ENCODE data around the gene ITGA2B.
"Not testable (repeated sequence)": the region's sequence is repeated elsewhere in the genome, so short reads cannot be mapped to it uniquely, and the experiment has no call there.

Gene ITGA2B

DNA sequence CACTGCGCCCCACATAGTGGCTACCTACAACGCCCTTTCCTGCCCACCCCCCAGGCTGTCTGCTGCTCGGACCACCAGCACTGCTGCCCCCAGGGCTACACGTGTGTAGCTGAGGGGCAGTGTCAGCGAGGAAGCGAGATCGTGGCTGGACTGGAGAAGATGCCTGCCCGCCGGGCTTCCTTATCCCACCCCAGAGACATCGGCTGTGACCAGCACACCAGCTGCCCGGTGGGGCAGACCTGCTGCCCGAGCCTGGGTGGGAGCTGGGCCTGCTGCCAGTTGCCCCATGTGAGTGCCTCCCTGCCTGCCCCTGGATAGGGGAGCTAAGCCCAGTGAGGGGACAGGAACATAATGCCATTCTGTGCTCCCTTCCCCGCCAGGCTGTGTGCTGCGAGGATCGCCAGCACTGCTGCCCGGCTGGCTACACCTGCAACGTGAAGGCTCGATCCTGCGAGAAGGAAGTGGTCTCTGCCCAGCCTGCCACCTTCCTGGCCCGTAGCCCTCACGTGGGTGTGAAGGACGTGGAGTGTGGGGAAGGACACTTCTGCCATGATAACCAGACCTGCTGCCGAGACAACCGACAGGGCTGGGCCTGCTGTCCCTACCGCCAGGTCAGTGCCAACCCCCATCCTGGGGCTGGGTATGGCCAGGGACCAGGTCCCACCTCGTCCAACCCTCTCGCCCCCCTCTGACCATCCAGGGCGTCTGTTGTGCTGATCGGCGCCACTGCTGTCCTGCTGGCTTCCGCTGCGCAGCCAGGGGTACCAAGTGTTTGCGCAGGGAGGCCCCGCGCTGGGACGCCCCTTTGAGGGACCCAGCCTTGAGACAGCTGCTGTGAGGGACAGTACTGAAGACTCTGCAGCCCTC lies 37.3 kb downstream of the ITGA2B start:
- no peak for DNase-seq (ENCODE audit: low read depth)

DNA sequence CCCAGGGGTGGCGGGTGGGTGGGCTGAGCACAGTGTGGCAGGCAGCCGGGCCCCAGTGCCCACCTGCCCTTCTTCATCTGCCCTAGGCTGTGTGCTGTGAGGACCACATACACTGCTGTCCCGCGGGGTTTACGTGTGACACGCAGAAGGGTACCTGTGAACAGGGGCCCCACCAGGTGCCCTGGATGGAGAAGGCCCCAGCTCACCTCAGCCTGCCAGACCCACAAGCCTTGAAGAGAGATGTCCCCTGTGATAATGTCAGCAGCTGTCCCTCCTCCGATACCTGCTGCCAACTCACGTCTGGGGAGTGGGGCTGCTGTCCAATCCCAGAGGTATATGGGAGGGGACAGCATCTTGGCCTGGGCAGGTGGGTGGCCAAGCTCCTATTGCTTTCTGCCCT lies 38.0 kb downstream of the ITGA2B start:
- DNase-seq (ENCODE audit: low read depth) = no peak

DNA sequence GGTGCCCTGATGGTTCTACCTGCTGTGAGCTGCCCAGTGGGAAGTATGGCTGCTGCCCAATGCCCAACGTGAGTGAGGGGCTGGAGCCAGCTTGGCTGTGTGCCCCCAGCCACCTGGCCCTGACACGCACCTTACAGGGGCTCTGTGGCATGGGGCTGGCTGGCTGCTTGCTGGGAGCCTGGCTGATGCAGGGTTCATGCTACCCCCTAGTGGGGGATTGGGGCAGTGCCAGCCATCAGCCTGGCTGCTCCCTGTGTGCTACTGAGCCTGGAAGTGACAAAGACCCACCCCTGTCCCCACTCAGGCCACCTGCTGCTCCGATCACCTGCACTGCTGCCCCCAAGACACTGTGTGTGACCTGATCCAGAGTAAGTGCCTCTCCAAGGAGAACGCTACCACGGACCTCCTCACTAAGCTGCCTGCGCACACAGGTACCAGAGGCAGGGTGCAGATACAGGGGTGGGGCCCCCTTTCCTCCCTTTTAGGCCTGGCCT lies 38.7 kb downstream of the ITGA2B start:
- DNase-seq (ENCODE audit: low read depth) = peak; percentile 55

- DNase-seq (ENCODE audit: low read depth) = no peak
Observed at GRCh38 chr17:44349553-44350070, 39.8 kb downstream of the ITGA2B start.

GRCh38 chr17:44348988-44349364 lies 40.5 kb downstream of the ITGA2B start:
- DNase-seq (ENCODE audit: low read depth) = no peak

DNA sequence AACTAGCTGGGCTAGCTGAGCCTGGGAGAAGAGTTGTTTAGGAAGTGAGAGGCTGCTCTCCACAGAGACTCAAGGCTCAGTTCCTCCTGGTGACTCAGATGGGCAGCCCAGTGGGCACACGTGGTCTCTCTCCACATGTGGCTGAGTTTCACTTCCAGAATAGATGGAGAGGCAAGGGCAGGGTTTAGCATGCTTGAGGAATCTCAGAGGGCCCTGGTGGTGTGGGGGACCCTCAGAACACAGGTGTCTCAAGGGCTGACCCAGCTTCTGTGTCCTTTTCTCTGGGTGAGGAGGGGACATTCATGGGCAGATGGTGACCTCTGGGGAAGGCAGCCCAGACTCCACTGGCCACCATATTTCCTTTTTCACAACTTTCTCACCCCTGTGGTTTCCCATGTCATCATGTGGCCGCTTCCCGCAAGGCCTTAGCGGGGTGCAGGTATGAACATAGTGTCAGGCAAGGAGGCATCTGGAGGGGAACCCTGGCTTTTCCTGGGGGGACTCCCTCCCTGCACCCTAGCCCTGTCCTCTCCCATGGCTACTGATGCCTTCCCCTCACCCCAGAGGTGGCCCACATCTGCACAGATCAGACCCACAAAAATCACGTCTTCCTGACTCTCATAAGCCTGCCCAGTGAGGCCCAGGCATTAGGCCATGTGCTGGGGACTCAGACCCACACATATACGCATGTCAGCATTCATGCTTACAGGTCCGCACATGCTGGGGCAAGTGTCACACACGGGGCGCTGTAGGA lies 41.0 kb downstream of the ITGA2B start:
- DNase-seq (ENCODE audit: low read depth) = no peak

- not testable (repeated sequence) for DNase-seq (ENCODE audit: low read depth)
Observed at GRCh38 chr17:44347206-44348055, 42.0 kb downstream of the ITGA2B start.

GRCh38 chr17:44346064-44346844 lies 43.2 kb downstream of the ITGA2B start:
- no peak for DNase-seq (ENCODE audit: low read depth)

DNA sequence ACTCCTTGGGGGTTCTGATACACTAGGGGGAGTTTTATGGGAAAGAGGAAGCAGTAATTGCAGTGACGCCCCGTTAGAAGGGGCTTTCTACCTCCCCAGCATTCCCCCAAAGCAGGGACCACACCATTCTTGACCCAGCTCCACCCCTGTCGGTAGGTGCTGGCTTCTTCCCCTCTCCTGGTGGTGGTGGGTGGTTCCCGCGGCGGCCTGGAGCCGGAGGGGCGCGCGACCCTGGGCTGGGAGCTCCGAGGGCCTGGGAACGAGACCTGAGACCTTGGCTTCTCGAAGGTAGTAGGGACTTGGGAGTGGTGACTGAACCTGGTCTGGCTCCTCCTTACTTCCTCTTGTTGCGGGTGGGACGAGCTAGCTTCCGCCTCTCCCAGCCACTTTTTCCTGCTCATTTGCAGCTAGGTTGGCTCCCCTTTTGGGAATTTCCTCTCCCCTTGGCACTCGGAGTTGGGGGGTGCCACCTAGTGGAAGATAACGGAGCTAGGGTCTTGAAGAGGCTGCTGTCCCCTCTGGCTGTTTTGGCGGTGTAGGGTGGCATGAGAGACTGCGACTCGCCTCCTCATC lies 43.9 kb downstream of the ITGA2B start:
- DNase-seq (ENCODE audit: low read depth) = peak; percentile 67

DNA sequence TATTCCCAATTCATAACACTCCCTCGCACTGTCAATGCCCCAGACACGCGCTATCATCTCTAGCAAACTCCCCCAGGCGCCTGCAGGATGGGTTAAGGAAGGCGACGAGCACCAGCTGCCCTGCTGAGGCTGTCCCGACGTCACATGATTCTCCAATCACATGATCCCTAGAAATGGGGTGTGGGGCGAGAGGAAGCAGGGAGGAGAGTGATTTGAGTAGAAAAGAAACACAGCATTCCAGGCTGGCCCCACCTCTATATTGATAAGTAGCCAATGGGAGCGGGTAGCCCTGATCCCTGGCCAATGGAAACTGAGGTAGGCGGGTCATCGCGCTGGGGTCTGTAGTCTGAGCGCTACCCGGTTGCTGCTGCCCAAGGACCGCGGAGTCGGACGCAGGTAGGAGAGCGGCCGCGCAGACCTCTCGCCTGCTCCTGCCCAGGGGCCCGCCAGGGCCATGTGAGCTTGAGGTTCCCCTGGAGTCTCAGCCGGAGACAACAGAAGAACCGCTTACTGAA lies 44.5 kb downstream of the ITGA2B start, which contains the start of gene GRN:
GRN (plus strand) TSS at position 364 of the 515 bp plus-strand sequence. CDS start 3,863 bp downstream, outside the sequence.
- peak; percentile 92 for DNase-seq (ENCODE audit: low read depth)

- DNase-seq (ENCODE audit: low read depth) = no peak
Observed at GRCh38 chr17:44343510-44344209, 45.8 kb downstream of the ITGA2B start.

DNA sequence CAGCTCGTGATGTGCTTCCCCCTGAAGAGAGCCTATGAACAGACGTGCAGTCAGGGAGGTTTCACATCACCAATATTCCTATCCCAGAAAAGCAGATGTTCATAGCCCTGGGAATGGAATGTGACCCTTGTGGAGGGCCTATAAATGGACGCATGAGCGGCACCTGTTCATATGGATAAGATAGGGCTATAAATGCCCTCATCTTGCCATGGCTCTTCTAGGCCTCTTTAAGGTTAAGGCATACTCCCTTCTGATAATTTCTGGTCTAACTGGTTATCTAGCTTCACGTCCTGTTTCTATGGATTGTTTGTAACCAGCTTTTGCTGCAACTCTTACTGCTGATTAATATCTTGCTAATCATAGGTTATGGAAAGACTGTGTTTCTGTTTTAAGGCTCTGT lies 48.9 kb downstream of the ITGA2B start:
- not testable (repeated sequence) for DNase-seq (ENCODE audit: low read depth)

- no peak for DNase-seq (ENCODE audit: low read depth)
Observed at GRCh38 chr17:44338702-44339101, 50.7 kb downstream of the ITGA2B start.

- DNase-seq (ENCODE audit: low read depth) = no peak
Observed at GRCh38 chr17:44335968-44336367, 53.5 kb downstream of the ITGA2B start.

- DNase-seq (ENCODE audit: low read depth) = no peak
Observed at GRCh38 chr17:44335564-44335963, 53.9 kb downstream of the ITGA2B start.

DNA sequence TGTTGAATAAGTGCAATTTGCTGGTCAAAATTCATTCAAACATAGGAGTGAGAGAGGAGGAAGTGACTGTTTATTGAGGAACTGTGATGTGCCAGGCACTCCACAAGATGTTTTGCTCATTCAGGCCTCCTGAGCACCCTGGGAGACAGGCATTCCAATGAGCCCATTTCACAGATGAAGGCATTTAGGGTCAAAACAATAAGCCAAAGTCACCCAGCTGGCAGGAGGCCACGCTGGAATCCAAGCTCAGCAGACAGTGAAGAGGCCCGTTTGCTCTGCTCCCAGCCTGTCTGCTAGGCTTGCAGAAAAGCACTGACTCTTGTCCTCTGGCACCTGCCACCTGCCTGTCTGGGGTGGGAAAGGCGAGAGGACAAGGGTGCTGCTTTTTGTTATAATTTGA lies 54.7 kb downstream of the ITGA2B start:
- no peak for DNase-seq (ENCODE audit: low read depth)

- DNase-seq (ENCODE audit: low read depth) = no peak
Observed at GRCh38 chr17:44334315-44334714, 55.1 kb downstream of the ITGA2B start.

GRCh38 chr17:44333371-44333770 lies 56.1 kb downstream of the ITGA2B start:
- DNase-seq (ENCODE audit: low read depth) = no peak

DNA sequence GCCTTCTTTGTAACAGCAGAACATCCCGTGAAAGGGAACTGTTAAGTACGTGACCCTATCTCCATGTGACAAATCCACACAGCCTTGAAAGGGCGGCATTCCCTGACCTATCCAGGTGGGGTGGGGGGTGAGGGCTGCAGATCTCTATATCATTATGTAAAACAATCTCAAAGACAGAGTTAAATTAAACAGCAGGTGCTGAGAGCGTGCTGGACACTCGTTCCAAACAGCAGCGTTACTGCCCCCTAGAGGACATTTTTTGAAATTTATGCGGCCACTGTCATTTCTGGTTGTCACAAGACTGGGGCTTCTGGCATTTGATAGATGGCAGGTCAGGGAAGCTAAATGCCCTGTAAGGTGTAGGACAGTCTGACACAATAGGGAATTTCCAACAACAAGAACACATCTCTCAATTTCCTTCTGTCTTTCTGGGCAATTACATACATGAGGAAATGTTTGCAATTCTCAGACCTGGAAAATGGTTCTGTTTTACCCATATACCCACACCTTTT lies 58.1 kb downstream of the ITGA2B start:
- peak; percentile 67 for DNase-seq (ENCODE audit: low read depth)
